HCT116 (cell line): ENCODE measurements around the gene CA10. TPM values are rescaled to one million over a fixed set of nuclear protein-coding genes. Genes with fewer than 3 reads are reported as not detected.

Experiments used
- ATAC-seq: fragments of 200-7000 bp; cut with Tn5 transposase; 2 replicates; pipeline ENCODE4 v1.9.1; 2020; ENCODE audit warnings: mild to moderate bottlenecking, moderate library complexity
- BruUV-seq: library from RNA; stranded (reverse); fragments of 400-500 nt; replicated peaks from 2 replicates; lab custom pipeline; 2021; lab: Mats Ljungman, UMichigan
- CTCF ChIA-PET: fragments of 300-600 bp; sonication (Branson Sonifier 250); formaldehyde crosslinking; loops from one replicate; lab custom pipeline; 2021; ENCODE audit warnings: antibody characterized with exemption; lab: Charles Lee
- POLR2A ChIA-PET: fragments of 300-600, 350-600 bp; sonication (Branson Sonifier 250); formaldehyde crosslinking; loops from one replicate; lab custom pipeline; 2021; ENCODE audit warnings: antibody characterized with exemption; lab: Charles Lee
- RAD21 ChIA-PET, 2 experiments: fragments of 300-600 bp; sonication (Branson Sonifier 250); formaldehyde crosslinking; loops; one replicate each; lab custom pipeline; 2023; ENCODE audit warnings: low total read pairs in 2 of 2; ENCODE audit not compliant: uncharacterized antibody in 2 of 2, unreplicated experiment in 2 of 2, low non-redundant PET in 1 of 2; lab: Charles Lee
- DNase-seq: peaks from one replicate; pipeline ENCODE4 v3.0.0-alpha.2; 2010; ENCODE audit warnings: low read depth, low spot score
- H2AFZ ChIP-seq: fragments of 200-600 bp; shearing (Covaris generic), sonication (generic); 2 replicates; pipeline ENCODE4 v1.6.1; 2017; ENCODE audit warnings: low read depth, mixed run types, mixed read lengths, antibody characterized with exemption, low read length; ENCODE audit not compliant: poor library complexity, severe bottlenecking
- H3K27ac ChIP-seq: 2 replicates; pipeline ENCODE4 v1.5.1; 2012; ENCODE audit warnings: low read depth, low read length
- H3K27me3 ChIP-seq: fragments of 200-600 bp; sonication (generic); 2 replicates; pipeline ENCODE4 v1.6.1; 2016; ENCODE audit warnings: mixed run types, low read length, mixed read lengths; ENCODE audit not compliant: insufficient read depth
- H3K36me3 ChIP-seq, 2 experiments: fragments of 200-500 bp in 1 of 2; fragments of 200-600 bp in 1 of 2; sonication (Bioruptor generic) in 1 of 2; sonication (generic) in 1 of 2; 2 replicates each; pipeline versions ENCODE4 v1.5.1 to v1.6.1; 2014 to 2016; ENCODE audit warnings: low read length in 2 of 2, inconsistent platforms in 1 of 2, mixed read lengths in 1 of 2, mixed run types in 1 of 2; ENCODE audit not compliant: insufficient read depth in 2 of 2, control insufficient read depth in 1 of 2
- H3K4me1 ChIP-seq, 2 experiments: fragments of 200-600 bp in 1 of 2; sonication (generic) in 1 of 2; 2 replicates each; pipeline versions ENCODE4 v1.5.1 to v1.6.1; 2012 to 2017; ENCODE audit warnings: low read length in 2 of 2, inconsistent platforms in 1 of 2, mild to moderate bottlenecking in 1 of 2, mixed read lengths in 1 of 2, mixed run types in 1 of 2, moderate library complexity in 1 of 2; ENCODE audit not compliant: insufficient read depth in 2 of 2, control insufficient read depth in 1 of 2
- H3K4me2 ChIP-seq: fragments of 200-600 bp; sonication (generic); 2 replicates; pipeline ENCODE4 v1.6.1; 2017; ENCODE audit warnings: mixed run types, low read length, mixed read lengths
- H3K4me3 ChIP-seq, 2 experiments: fragments of 200-600 bp in 1 of 2; sonication (generic) in 1 of 2; replicated peaks in 1 of 2; 2 replicates each; pipeline ENCODE4 v1.5.1; 2011 to 2016; ENCODE audit warnings: low read length in 2 of 2, control low read depth in 1 of 2, low read depth in 1 of 2, mild to moderate bottlenecking in 1 of 2, mixed read lengths in 1 of 2, mixed run types in 1 of 2
- H3K79me2 ChIP-seq: fragments of 200-600 bp; sonication (generic); 2 replicates; pipeline ENCODE4 v1.6.1; 2017; ENCODE audit warnings: mild to moderate bottlenecking, mixed run types, low read length, moderate library complexity, mixed read lengths; ENCODE audit not compliant: insufficient read depth
- H3K9ac ChIP-seq: fragments of 200-600 bp; sonication (generic); 2 replicates; pipeline ENCODE4 v1.6.1; 2016; ENCODE audit warnings: low read length, mixed read lengths
- H3K9me2 ChIP-seq: fragments of 200-600 bp; sonication (generic), shearing (Covaris generic); 2 replicates; pipeline ENCODE4 v1.6.1; 2017; ENCODE audit warnings: mixed run types, mild to moderate bottlenecking, moderate library complexity; ENCODE audit not compliant: insufficient read depth
- H3K9me3 ChIP-seq, 2 experiments: fragments of 200-500 bp in 1 of 2; fragments of 200-600 bp in 1 of 2; sonication (Bioruptor generic) in 1 of 2; sonication (generic) in 1 of 2; 2 replicates each; pipeline ENCODE4 v1.6.1; 2014 to 2017; ENCODE audit warnings: low read length in 2 of 2, mixed read lengths in 2 of 2, inconsistent platforms in 1 of 2, low read depth in 1 of 2, mild to moderate bottlenecking in 1 of 2, mixed run types in 1 of 2, moderate library complexity in 1 of 2; ENCODE audit not compliant: control insufficient read depth in 1 of 2, insufficient read depth in 1 of 2
- H4K20me1 ChIP-seq: fragments of 200-600 bp; sonication (generic), shearing (Covaris generic); 2 replicates; pipeline ENCODE4 v1.6.1; 2017; ENCODE audit warnings: mixed run types, mild to moderate bottlenecking, moderate library complexity; ENCODE audit not compliant: insufficient read depth
- CBX3 ChIP-seq: IDR thresholded peaks from 2 replicates; pipeline ENCODE4 v1.6.1; 2012; ENCODE audit warnings: low read depth
- CEBPB ChIP-seq: IDR thresholded peaks from 2 replicates; pipeline ENCODE4 v1.6.1; 2012; ENCODE audit warnings: low read depth
- EGR1 ChIP-seq: IDR thresholded peaks from 2 replicates; pipeline ENCODE4 v1.6.1; 2012; ENCODE audit warnings: low read depth
- EZH2 ChIP-seq: fragments of 200-600 bp; sonication (generic); IDR thresholded peaks from 2 replicates; pipeline ENCODE4 v1.6.1; 2017; ENCODE audit warnings: antibody characterized with exemption, mixed run types
- EZH2phosphoT487 ChIP-seq: fragments of 200-600 bp; IDR thresholded peaks from 2 replicates; pipeline ENCODE4 v1.6.1; 2018; ENCODE audit warnings: antibody characterized with exemption, borderline replicate concordance
- FOSL1 ChIP-seq: IDR thresholded peaks from 2 replicates; pipeline ENCODE4 v1.6.1; 2012; ENCODE audit warnings: low read depth
- JUND ChIP-seq: IDR thresholded peaks from 2 replicates; pipeline ENCODE4 v1.6.1; 2012
- POLR2A ChIP-seq: IDR thresholded peaks from 2 replicates; pipeline ENCODE4 v1.7.0; 2011; ENCODE audit warnings: borderline replicate concordance; ENCODE audit not compliant: insufficient read depth, insufficient read length; ENCODE audit errors: extremely low read depth
- POLR2AphosphoS5 ChIP-seq: IDR thresholded peaks from 2 replicates; pipeline ENCODE4 v1.6.1; 2011; ENCODE audit warnings: mild to moderate bottlenecking, low read depth, low read length, moderate library complexity
- RAD21 ChIP-seq: IDR thresholded peaks from 2 replicates; pipeline ENCODE4 v1.6.1; 2012; ENCODE audit warnings: low read depth, mild to moderate bottlenecking
- REST ChIP-seq: IDR thresholded peaks from 2 replicates; pipeline ENCODE4 v1.6.1; 2012; ENCODE audit warnings: low read depth
- SP1 ChIP-seq: IDR thresholded peaks from 2 replicates; pipeline ENCODE4 v1.6.1; 2012; ENCODE audit warnings: low read depth
- SRF ChIP-seq: IDR thresholded peaks from 2 replicates; pipeline ENCODE4 v1.6.1; 2012; ENCODE audit warnings: low read depth
- TCF7L2 ChIP-seq: IDR thresholded peaks from 2 replicates; pipeline ENCODE4 v1.7.0; 2011; ENCODE audit warnings: borderline replicate concordance, inconsistent platforms; ENCODE audit not compliant: insufficient read depth, insufficient read length; ENCODE audit errors: extremely low read depth
- YY1 ChIP-seq: IDR thresholded peaks from 2 replicates; pipeline ENCODE4 v1.6.1; 2011; ENCODE audit warnings: low read length, low read depth, moderate library complexity, mild to moderate bottlenecking; ENCODE audit not compliant: insufficient replicate concordance; ENCODE audit errors: extremely low read depth
- ZFX ChIP-seq: fragments of 450-650 bp; IDR thresholded peaks from 2 replicates; pipeline ENCODE4 v1.6.1; 2017
- intact Hi-C: fragments of 100-400 bp; cut with micrococcal nuclease; formaldehyde crosslinking; loops from 2 replicates; pipeline ENCODE4 v1.10.0; 2022
- total RNA-seq: library from RNA; stranded (reverse); gene quantifications from one replicate; pipeline ENCODE4 v1.2.1, GENCODE V29; 2021; ENCODE audit not compliant: unreplicated experiment
- TF ChIP-seq, protein P1 (sequence below): IDR thresholded peaks from 2 replicates; pipeline ENCODE4 v1.6.1; 2012
- TF ChIP-seq, protein P2 (sequence below): IDR thresholded peaks from 2 replicates; pipeline ENCODE4 v1.6.1; 2012
- TF ChIP-seq, protein P3 (sequence below): IDR thresholded peaks from 2 replicates; pipeline ENCODE4 v1.6.1; 2011; ENCODE audit warnings: mild to moderate bottlenecking, low read length, moderate library complexity; ENCODE audit not compliant: insufficient replicate concordance; ENCODE audit errors: extremely low read depth
- TF ChIP-seq, protein P4 (sequence below), 3 experiments: fragments of 200-600 bp in 1 of 3; sonication (generic) in 1 of 3; IDR thresholded peaks in 2 of 3; conservative IDR thresholded peaks in 1 of 3; 2 replicates each; pipeline ENCODE4 v1.5.1; 2012 to 2017; ENCODE audit warnings: low read depth in 2 of 3, low read length in 2 of 3, antibody characterized with exemption in 1 of 3, borderline replicate concordance in 1 of 3, control low read depth in 1 of 3, mild to moderate bottlenecking in 1 of 3, mixed read lengths in 1 of 3, mixed run types in 1 of 3, moderate library complexity in 1 of 3; ENCODE audit not compliant: insufficient read depth in 1 of 3

CA10 gene
- total RNA-seq, 1 experiment from 2014 or later: not detected

DNA sequence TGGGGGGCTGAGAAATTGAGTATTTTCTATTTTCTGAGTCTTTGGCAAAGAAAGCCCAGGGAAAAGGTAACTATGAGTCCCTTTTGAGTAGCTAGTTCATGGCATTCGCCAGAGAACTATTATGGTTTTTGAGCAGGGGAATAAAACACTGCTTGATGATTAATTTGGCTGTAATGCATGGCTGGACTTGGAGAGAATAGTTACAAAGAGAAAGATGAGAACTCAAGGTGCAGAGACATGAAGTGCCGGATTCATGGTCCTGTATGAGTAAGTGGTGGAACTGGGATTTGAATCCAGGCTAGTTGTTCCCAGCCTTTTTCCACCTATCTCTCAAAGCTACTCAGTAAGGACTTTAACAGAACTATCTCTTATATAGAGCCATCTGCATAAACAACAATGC, 266.6 kb downstream of the CA10 start:
- ATAC-seq: no peak
- H3K4me3 ChIP-seq: no peak overlapping the region
- no peaks in the 10 kb centered on the region for H4K20me1 ChIP-seq
- no peak overlapping the region for H3K4me2 ChIP-seq
- no peaks in the 10 kb centered on the region for H3K4me1 ChIP-seq
- no peaks in the 10 kb centered on the region for H3K79me2 ChIP-seq
- no TSS peak for BruUV-seq
- no peak overlapping the region for H3K9ac ChIP-seq
- ChIA-PET POLR2A (no interaction called here), CTCF (no interaction called here), RAD21 (no interaction called here)
- no peaks in the 10 kb centered on the region for H3K36me3 ChIP-seq
- 0 out of 4 replicates have a peak, but pooled peaks cover 0 to 4% of the 10 kb centered on the region in 2 experiments for H3K9me3 ChIP-seq
- TF ChIP-seq CBX3: no peak
- TF ChIP-seq, protein P1, sequence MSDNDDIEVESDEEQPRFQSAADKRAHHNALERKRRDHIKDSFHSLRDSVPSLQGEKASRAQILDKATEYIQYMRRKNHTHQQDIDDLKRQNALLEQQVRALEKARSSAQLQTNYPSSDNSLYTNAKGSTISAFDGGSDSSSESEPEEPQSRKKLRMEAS: no peak
- TF ChIP-seq, protein P2, sequence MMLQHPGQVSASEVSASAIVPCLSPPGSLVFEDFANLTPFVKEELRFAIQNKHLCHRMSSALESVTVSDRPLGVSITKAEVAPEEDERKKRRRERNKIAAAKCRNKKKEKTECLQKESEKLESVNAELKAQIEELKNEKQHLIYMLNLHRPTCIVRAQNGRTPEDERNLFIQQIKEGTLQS: no peak
- no peak for TF ChIP-seq POLR2AphosphoS5
- TF ChIP-seq POLR2A: no peak
- no peak for TF ChIP-seq ZFX
- no peak for TF ChIP-seq EZH2
- TF ChIP-seq CEBPB: no peak
- TF ChIP-seq TCF7L2: no peak
- TF ChIP-seq EZH2phosphoT487: no peak
- no peak for TF ChIP-seq YY1
- TF ChIP-seq SP1: no peak
- TF ChIP-seq EGR1: no peak
- no peak for TF ChIP-seq REST
- TF ChIP-seq, protein P3, sequence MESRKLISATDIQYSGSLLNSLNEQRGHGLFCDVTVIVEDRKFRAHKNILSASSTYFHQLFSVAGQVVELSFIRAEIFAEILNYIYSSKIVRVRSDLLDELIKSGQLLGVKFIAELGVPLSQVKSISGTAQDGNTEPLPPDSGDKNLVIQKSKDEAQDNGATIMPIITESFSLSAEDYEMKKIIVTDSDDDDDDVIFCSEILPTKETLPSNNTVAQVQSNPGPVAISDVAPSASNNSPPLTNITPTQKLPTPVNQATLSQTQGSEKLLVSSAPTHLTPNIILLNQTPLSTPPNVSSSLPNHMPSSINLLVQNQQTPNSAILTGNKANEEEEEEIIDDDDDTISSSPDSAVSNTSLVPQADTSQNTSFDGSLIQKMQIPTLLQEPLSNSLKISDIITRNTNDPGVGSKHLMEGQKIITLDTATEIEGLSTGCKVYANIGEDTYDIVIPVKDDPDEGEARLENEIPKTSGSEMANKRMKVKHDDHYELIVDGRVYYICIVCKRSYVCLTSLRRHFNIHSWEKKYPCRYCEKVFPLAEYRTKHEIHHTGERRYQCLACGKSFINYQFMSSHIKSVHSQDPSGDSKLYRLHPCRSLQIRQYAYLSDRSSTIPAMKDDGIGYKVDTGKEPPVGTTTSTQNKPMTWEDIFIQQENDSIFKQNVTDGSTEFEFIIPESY: no peak
- TF ChIP-seq, protein P4, sequence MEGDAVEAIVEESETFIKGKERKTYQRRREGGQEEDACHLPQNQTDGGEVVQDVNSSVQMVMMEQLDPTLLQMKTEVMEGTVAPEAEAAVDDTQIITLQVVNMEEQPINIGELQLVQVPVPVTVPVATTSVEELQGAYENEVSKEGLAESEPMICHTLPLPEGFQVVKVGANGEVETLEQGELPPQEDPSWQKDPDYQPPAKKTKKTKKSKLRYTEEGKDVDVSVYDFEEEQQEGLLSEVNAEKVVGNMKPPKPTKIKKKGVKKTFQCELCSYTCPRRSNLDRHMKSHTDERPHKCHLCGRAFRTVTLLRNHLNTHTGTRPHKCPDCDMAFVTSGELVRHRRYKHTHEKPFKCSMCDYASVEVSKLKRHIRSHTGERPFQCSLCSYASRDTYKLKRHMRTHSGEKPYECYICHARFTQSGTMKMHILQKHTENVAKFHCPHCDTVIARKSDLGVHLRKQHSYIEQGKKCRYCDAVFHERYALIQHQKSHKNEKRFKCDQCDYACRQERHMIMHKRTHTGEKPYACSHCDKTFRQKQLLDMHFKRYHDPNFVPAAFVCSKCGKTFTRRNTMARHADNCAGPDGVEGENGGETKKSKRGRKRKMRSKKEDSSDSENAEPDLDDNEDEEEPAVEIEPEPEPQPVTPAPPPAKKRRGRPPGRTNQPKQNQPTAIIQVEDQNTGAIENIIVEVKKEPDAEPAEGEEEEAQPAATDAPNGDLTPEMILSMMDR (IDR thresholded peaks at IDR 0.05 in 2 of 3, conservative IDR thresholded peaks at IDR 0.05 in 1 of 3; ENCODE audit: borderline replicate concordance in 1 of 3, insufficient read depth in 1 of 3, low read depth in 2 of 3, low read length in 2 of 3): no peak
- TF ChIP-seq SRF: no peak
- no peak for TF ChIP-seq RAD21
- no peak for TF ChIP-seq JUND
- no peak for TF ChIP-seq FOSL1
- no peak overlapping the region for H3K27ac ChIP-seq
- DNase-seq: no peak
- no peaks in the 10 kb centered on the region for H3K9me2 ChIP-seq
- intact Hi-C loops: no loop called here
- H3K27me3 ChIP-seq: no peaks in the 10 kb centered on the region
- no peak overlapping the region for H2AFZ ChIP-seq
